GM12875 (cell line): ENCODE results near the gene BRK1.
"Not testable (repeated sequence)": the region's sequence is repeated elsewhere in the genome, so short reads cannot be mapped to it uniquely, and the experiment has no call there.

Experiments used
- H3K4me3 ChIP-seq: one replicate; pipeline ENCODE4 v1.5.1; 2011; ENCODE audit warnings: low read depth, low read length, control low read depth
- CTCF ChIP-seq: IDR thresholded peaks from 2 replicates; pipeline ENCODE4 v1.5.1; 2011; ENCODE audit warnings: low read depth, mild to moderate bottlenecking, control low read depth, inconsistent platforms, low read length, moderate library complexity, borderline replicate concordance; ENCODE audit not compliant: insufficient read depth

The BRK1 gene

DNA sequence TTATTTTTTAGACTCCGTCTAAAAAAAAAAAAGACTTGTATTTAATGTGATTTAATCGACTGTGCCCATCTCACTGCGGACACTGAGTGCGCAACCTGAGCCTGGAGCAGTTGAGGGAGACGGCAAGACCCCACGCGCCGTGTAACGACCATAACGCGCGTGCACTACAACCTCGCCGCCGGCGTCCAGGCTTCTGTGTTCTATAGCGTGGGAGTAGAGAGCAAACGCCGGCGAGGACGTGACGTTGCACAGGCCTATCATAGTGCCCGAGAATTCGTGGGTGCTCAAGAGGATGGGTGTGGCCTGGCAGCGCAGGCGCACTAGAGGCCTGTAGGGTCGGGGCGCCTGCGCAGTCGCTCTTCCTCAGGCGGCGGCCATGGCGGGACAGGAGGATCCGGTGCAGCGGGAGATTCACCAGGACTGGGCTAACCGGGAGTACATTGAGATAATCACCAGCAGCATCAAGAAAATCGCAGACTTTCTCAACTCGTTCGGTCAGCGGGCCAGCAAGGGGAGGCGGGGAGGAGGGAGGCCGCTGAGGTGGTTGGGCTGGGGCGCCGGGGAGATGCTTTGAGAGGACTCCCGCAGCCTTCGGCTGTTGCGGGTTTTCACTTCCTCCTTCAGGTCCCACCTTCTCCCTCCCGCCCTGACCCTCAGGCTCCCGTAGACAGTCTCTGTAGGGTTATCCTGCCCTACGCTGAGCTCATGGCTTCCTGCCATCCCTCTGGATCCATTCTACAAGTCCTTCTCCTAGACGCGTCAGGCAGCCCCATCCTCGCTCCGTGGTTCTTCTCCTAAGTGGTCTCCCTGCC, at the start of gene BRK1:
TSS of gene BRK1 (plus strand) at position 350 of the 812 bp plus-strand sequence. CDS start at position 377, 27 bp downstream.
- TF ChIP-seq CTCF = no peak
- H3K4me3 ChIP-seq = peak within 1 kb of the TSS; percentile 65

GRCh38 chr3:10070077-10070476, 45.4 kb upstream of the BRK1 start:
- H3K4me3 ChIP-seq = not testable (repeated sequence)

- no peak overlapping the region for H3K4me3 ChIP-seq
- TF ChIP-seq CTCF = no peak
Measured at GRCh38 chr3:10074666-10075065, 40.8 kb upstream of the BRK1 start.

GRCh38 chr3:10081871-10082270, 33.6 kb upstream of the BRK1 start:
- TF ChIP-seq CTCF = no peak

DNA sequence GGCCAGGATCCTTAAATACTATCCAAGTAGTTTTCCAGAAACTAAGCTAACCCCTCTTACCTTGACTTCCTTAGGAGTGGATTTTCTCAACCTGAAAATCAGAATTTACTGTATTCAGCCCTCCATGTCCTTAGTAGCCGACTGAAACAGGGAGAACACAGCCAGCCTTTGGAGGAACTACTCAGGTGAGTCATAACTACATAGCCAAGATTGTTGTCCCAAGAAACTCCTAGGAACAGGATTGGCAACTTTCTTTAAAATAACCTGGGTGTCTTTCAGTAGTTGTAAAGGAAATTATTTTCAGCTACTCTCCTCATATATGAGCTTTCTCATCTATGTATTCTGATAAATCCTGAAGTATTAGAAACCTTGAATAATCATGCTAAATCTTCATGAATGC, 29.7 kb upstream of the BRK1 start:
- no peak overlapping the region for H3K4me3 ChIP-seq
- no peak for TF ChIP-seq CTCF

More at GRCh38 chr3:10081871-10082270, 33.6 kb upstream of the BRK1 start:
- no peak overlapping the region for H3K4me3 ChIP-seq

- TF ChIP-seq CTCF = no peak
- H3K4me3 ChIP-seq = no peak overlapping the region
Measured at GRCh38 chr3:10088256-10088655, 27.2 kb upstream of the BRK1 start.

- TF ChIP-seq CTCF = no peak
- H3K4me3 ChIP-seq = no peak overlapping the region
Measured at GRCh38 chr3:10090179-10090578, 25.3 kb upstream of the BRK1 start.

- not testable (repeated sequence) for H3K4me3 ChIP-seq
Measured at GRCh38 chr3:10090774-10091173, 24.7 kb upstream of the BRK1 start.

GRCh38 chr3:10091387-10091786, 24.1 kb upstream of the BRK1 start:
- H3K4me3 ChIP-seq = not testable (repeated sequence)
